ENCODE data around the gene CNTNAP2.

DNA sequence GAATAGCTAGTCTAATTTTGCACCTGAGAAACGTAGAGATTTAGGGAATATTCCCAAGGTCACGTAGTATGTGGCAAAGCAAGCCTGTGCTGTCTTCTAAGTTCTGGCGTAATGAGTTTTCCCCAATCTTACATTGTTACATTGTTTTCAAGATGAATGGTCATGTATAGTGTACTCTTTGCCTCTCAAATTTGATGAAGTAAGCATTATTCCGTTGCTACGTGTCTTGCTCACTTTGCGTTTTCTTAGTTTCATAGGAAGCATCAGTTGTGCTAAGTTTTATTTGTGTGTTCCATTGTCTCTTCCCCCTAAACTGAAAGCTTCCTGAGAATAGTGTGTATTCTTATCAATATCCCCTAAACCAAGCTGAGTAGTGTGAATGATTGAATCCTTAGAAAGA is 1836.3 kb downstream of the CNTNAP2 start:
- TF ChIP-seq POLR2AphosphoS5 (IDR thresholded peaks at IDR 0.05; ENCODE audit: low read depth, low read length) (no peak), SPI1 (IDR thresholded peaks at IDR 0.05; ENCODE audit: low read depth, low read length) (no peak), POLR2A (IDR thresholded peaks at IDR 0.05; ENCODE audit: low read depth, low read length) (no peak), TAF1 (IDR thresholded peaks at IDR 0.05; ENCODE audit: low read depth, low read length) (no peak), POU2F2 (IDR thresholded peaks at IDR 0.05; ENCODE audit: low read depth, low read length) (no peak)
